ENCODE measurements around the gene ARFGAP3.

GRCh38 chr22:42905702-42906183 lies 48.7 kb upstream of the ARFGAP3 start:
- TF ChIP-seq POLR2AphosphoS5 (IDR thresholded peaks at IDR 0.05) (no peak), CTCF (IDR thresholded peaks at IDR 0.05) (no peak), POLR2A (IDR thresholded peaks at IDR 0.05) (no peak)

Data from upper lobe of left lung (tissue), 4 donors.